ENCODE measurements around the gene TGOLN2.
A peak's percentile ranks its signal among the peaks of the same experiment; 100 is the strongest.
"Not testable (repeated sequence)": the region's sequence is repeated elsewhere in the genome, so short reads cannot be mapped to it uniquely, and the experiment has no call there.

The TGOLN2 gene

GRCh38 chr2:85326406-85327159 lies 1.2 kb downstream of the TGOLN2 start:
- peak; percentile 43 for DNase-seq (ENCODE audit: low read depth)
- no peak for TF ChIP-seq CTCF (conservative IDR thresholded peaks at IDR 0.05; ENCODE audit: control insufficient read depth, insufficient read depth, low read depth, low read length)
- peak overlapping the region; percentile 70 for H3K4me3 ChIP-seq (ENCODE audit: control insufficient read depth, low read depth, low read length)

- no peak for DNase-seq (ENCODE audit: low read depth)
- H3K4me3 ChIP-seq (ENCODE audit: control insufficient read depth, low read depth, low read length), result peak overlapping the region; percentile 70
- TF ChIP-seq CTCF (conservative IDR thresholded peaks at IDR 0.05; ENCODE audit: control insufficient read depth, insufficient read depth, low read depth, low read length), result no peak
Observed at GRCh38 chr2:85325466-85325811, 2.4 kb downstream of the TGOLN2 start.

- no peak for TF ChIP-seq CTCF (conservative IDR thresholded peaks at IDR 0.05; ENCODE audit: control insufficient read depth, insufficient read depth, low read depth, low read length)
- H3K4me3 ChIP-seq (ENCODE audit: control insufficient read depth, low read depth, low read length), result peak overlapping the region; percentile 70
- DNase-seq (ENCODE audit: low read depth), result peak; percentile 49
Observed at GRCh38 chr2:85324639-85325465, 2.9 kb downstream of the TGOLN2 start.

- H3K4me3 ChIP-seq (ENCODE audit: control insufficient read depth, low read depth, low read length); DNase-seq (ENCODE audit: low read depth): not testable (repeated sequence)
Observed at GRCh38 chr2:85323988-85324367, 3.8 kb downstream of the TGOLN2 start.

- no peak for DNase-seq (ENCODE audit: low read depth)
- no peak overlapping the region for H3K4me3 ChIP-seq (ENCODE audit: control insufficient read depth, low read depth, low read length)
- TF ChIP-seq CTCF (conservative IDR thresholded peaks at IDR 0.05; ENCODE audit: control insufficient read depth, insufficient read depth, low read depth, low read length), result no peak
Observed at GRCh38 chr2:85323351-85323987, 4.3 kb downstream of the TGOLN2 start.

GRCh38 chr2:85319796-85320195 lies 8.0 kb downstream of the TGOLN2 start:
- no peak for TF ChIP-seq CTCF (conservative IDR thresholded peaks at IDR 0.05; ENCODE audit: control insufficient read depth, insufficient read depth, low read depth, low read length)
- no peak for DNase-seq (ENCODE audit: low read depth)
- no peak overlapping the region for H3K4me3 ChIP-seq (ENCODE audit: control insufficient read depth, low read depth, low read length)
